Omental fat pad (tissue), 4 donors: ENCODE measurements around the gene CTSG. TPM values are rescaled to one million over a fixed set of nuclear protein-coding genes. Genes with fewer than 3 reads are reported as not detected.

Experiments
- ATAC-seq: fragments of 150-250 bp; one replicate; pipeline ENCODE4 v1.9.1; 2016; ENCODE audit warnings: mild to moderate bottlenecking, moderate library complexity; ENCODE audit not compliant: low FRiP score
- DNase-seq: peaks from one replicate; pipeline ENCODE4 v3.0.0-alpha.2; 2019; ENCODE audit warnings: low spot score
- CTCF ChIP-seq, 3 donors: fragments of 450-650 bp; IDR thresholded peaks; one replicate each; pipeline ENCODE4 v1.5.1; 2016 to 2017; ENCODE audit warnings: antibody characterized with exemption in 3 of 3, mild to moderate bottlenecking in 3 of 3, moderate library complexity in 2 of 3
- total RNA-seq, 4 donors: library from RNA; depleted of rRNA; stranded (reverse); fragments of >200 nt; gene quantifications; one replicate each; pipeline ENCODE4 v1.1.0, GENCODE V29; 2016

CTSG gene
- 10 to 100 TPM in 1 of 4 donors, 1 to 10 TPM in 2, under 1 TPM in 1; 0.84 to 11.5 (median 3.9) TPM for total RNA-seq

- DNase-seq (no peak), ATAC-seq (no peak)
- no peak for TF ChIP-seq CTCF (IDR thresholded peaks at IDR 0.05)
Measured at GRCh38 chr14:24576182-24576581, at the start of gene CTSG. Gene CTSG (minus strand): TSS chr14:24576250. CDS start chr14:24576223, 27 bp downstream.

DNA sequence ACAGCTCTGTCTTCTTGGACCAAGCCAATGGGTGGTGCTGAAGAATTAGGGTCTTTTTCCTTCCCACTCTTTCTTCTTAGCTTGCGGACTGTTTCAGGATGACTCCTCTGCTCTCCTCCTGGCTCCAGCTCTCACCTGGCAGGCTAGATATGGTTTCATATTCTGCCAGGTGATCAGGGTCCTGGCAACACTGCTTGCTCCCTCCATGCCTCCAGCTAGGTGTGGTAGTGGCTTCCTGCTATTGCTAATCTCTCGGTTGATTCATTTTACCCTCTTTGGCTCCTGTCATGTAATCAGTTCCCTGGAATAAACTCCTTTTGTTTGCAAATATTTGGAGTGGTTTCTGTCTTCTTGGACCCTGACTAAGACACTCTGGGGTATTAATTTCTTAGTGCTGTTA is 37.7 kb upstream of the CTSG start:
- TF ChIP-seq CTCF (IDR thresholded peaks at IDR 0.05), result no peak
- DNase-seq (no peak), ATAC-seq (no peak)

GRCh38 chr14:24613241-24613640 is 37.2 kb upstream of the CTSG start:
- TF ChIP-seq CTCF (IDR thresholded peaks at IDR 0.05), result no peak
- no peak for ATAC-seq
- DNase-seq, result no peak

DNA sequence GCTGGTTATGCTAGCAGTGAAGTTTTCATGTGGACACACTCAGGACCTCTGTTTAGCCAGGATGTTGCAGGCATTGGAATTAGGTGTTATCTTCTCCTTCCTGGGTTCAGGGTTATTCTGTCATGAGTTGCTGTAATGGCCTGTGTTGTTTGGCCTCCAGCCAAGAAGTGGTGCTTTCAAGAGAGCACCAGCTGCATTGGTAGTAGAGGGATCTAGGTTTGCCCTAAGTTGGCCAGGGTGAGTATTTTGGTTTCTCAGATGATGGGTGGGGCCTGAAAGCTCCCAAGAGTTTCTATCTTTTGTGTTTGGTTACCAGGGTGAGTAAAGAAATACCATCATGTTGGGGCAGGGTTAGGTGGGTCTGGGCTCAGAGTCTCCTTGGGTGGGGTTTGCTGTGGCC is 36.1 kb upstream of the CTSG start:
- no peak for TF ChIP-seq CTCF (IDR thresholded peaks at IDR 0.05)
- DNase-seq, result no peak
- no peak for ATAC-seq

GRCh38 chr14:24609655-24610344 is 33.8 kb upstream of the CTSG start, which contains the start of gene GZMH:
Gene GZMH (minus strand): TSS chr14:24609685. CDS start chr14:24609613, 72 bp downstream.
- no peak for ATAC-seq
- TF ChIP-seq CTCF (IDR thresholded peaks at IDR 0.05), result no peak
- no peak for DNase-seq

DNA sequence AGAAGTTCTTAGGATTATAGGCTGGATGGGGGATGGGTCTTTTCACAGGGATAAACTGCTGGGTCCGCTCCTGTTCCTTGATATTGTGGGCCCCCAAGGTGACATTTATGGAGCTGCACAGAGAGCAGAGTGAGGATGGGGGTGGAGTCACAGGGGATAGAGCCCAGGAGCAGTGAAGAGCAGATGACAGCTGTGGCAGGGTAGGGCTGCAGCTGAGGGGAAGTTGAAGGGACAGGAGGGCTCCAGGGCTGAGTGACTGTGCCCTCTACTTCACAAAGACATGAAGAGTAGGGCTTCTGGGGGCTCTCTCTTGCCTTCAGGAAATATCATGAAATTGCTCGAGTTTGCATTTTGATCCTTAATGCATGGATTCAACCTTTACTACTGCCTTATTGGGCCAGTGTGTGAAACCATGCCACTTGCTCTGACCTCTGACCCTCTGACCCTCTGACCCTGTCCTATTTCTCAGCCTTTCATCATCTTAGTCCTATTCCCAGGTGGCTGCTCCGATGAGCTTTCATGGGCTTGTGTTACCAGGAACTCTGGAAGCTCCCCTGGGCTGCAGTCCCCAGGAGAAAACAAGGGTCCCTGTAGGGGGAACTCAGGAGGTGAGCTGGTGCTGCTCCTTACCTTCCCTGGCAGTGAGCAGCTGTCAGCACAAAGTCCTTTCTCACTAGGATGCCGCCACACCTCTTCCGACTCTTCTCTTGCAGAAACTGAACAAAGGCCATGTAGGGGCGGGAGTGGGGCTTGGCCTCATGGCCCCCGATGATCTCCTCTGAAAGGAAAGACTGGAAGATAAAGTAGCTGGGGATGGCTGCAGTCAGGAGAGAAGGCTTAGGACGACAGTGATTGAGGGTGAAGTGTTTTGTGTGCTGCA is 31.8 kb upstream of the CTSG start:
- ATAC-seq, result no peak
- no peak for DNase-seq
- TF ChIP-seq CTCF (IDR thresholded peaks at IDR 0.05), result no peak
